HCT116 (cell line): ENCODE data around the gene RPL18. TPM values are rescaled to one million over a fixed set of nuclear protein-coding genes. Genes with fewer than 3 reads are reported as not detected.

Experiments used
- ATAC-seq: fragments of 200-7000 bp; cut with Tn5 transposase; 2 replicates; pipeline ENCODE4 v1.9.1; 2020; ENCODE audit warnings: mild to moderate bottlenecking, moderate library complexity
- BruUV-seq: library from RNA; stranded (reverse); fragments of 400-500 nt; replicated peaks from 2 replicates; lab custom pipeline; 2021; lab: Mats Ljungman, UMichigan
- CTCF ChIA-PET: fragments of 300-600 bp; sonication (Branson Sonifier 250); formaldehyde crosslinking; loops from one replicate; lab custom pipeline; 2021; ENCODE audit warnings: antibody characterized with exemption; lab: Charles Lee
- POLR2A ChIA-PET: fragments of 300-600, 350-600 bp; sonication (Branson Sonifier 250); formaldehyde crosslinking; loops from one replicate; lab custom pipeline; 2021; ENCODE audit warnings: antibody characterized with exemption; lab: Charles Lee
- RAD21 ChIA-PET, 2 experiments: fragments of 300-600 bp; sonication (Branson Sonifier 250); formaldehyde crosslinking; loops; one replicate each; lab custom pipeline; 2023; ENCODE audit warnings: low total read pairs in 2 of 2; ENCODE audit not compliant: uncharacterized antibody in 2 of 2, unreplicated experiment in 2 of 2, low non-redundant PET in 1 of 2; lab: Charles Lee
- DNase-seq: peaks from one replicate; pipeline ENCODE4 v3.0.0-alpha.2; 2010; ENCODE audit warnings: low read depth, low spot score
- H2AFZ ChIP-seq: fragments of 200-600 bp; shearing (Covaris generic), sonication (generic); 2 replicates; pipeline ENCODE4 v1.6.1; 2017; ENCODE audit warnings: low read depth, mixed run types, mixed read lengths, antibody characterized with exemption, low read length; ENCODE audit not compliant: poor library complexity, severe bottlenecking
- H3K27ac ChIP-seq: 2 replicates; pipeline ENCODE4 v1.5.1; 2012; ENCODE audit warnings: low read depth, low read length
- H3K27me3 ChIP-seq: fragments of 200-600 bp; sonication (generic); 2 replicates; pipeline ENCODE4 v1.6.1; 2016; ENCODE audit warnings: mixed run types, low read length, mixed read lengths; ENCODE audit not compliant: insufficient read depth
- H3K36me3 ChIP-seq, 2 experiments: fragments of 200-500 bp in 1 of 2; fragments of 200-600 bp in 1 of 2; sonication (Bioruptor generic) in 1 of 2; sonication (generic) in 1 of 2; 2 replicates each; pipeline versions ENCODE4 v1.5.1 to v1.6.1; 2014 to 2016; ENCODE audit warnings: low read length in 2 of 2, inconsistent platforms in 1 of 2, mixed read lengths in 1 of 2, mixed run types in 1 of 2; ENCODE audit not compliant: insufficient read depth in 2 of 2, control insufficient read depth in 1 of 2
- H3K4me1 ChIP-seq, 2 experiments: fragments of 200-600 bp in 1 of 2; sonication (generic) in 1 of 2; 2 replicates each; pipeline versions ENCODE4 v1.5.1 to v1.6.1; 2012 to 2017; ENCODE audit warnings: low read length in 2 of 2, inconsistent platforms in 1 of 2, mild to moderate bottlenecking in 1 of 2, mixed read lengths in 1 of 2, mixed run types in 1 of 2, moderate library complexity in 1 of 2; ENCODE audit not compliant: insufficient read depth in 2 of 2, control insufficient read depth in 1 of 2
- H3K4me2 ChIP-seq: fragments of 200-600 bp; sonication (generic); 2 replicates; pipeline ENCODE4 v1.6.1; 2017; ENCODE audit warnings: mixed run types, low read length, mixed read lengths
- H3K4me3 ChIP-seq, 2 experiments: fragments of 200-600 bp in 1 of 2; sonication (generic) in 1 of 2; replicated peaks in 1 of 2; 2 replicates each; pipeline ENCODE4 v1.5.1; 2011 to 2016; ENCODE audit warnings: low read length in 2 of 2, control low read depth in 1 of 2, low read depth in 1 of 2, mild to moderate bottlenecking in 1 of 2, mixed read lengths in 1 of 2, mixed run types in 1 of 2
- H3K79me2 ChIP-seq: fragments of 200-600 bp; sonication (generic); 2 replicates; pipeline ENCODE4 v1.6.1; 2017; ENCODE audit warnings: mild to moderate bottlenecking, mixed run types, low read length, moderate library complexity, mixed read lengths; ENCODE audit not compliant: insufficient read depth
- H3K9ac ChIP-seq: fragments of 200-600 bp; sonication (generic); 2 replicates; pipeline ENCODE4 v1.6.1; 2016; ENCODE audit warnings: low read length, mixed read lengths
- H3K9me2 ChIP-seq: fragments of 200-600 bp; sonication (generic), shearing (Covaris generic); 2 replicates; pipeline ENCODE4 v1.6.1; 2017; ENCODE audit warnings: mixed run types, mild to moderate bottlenecking, moderate library complexity; ENCODE audit not compliant: insufficient read depth
- H3K9me3 ChIP-seq, 2 experiments: fragments of 200-500 bp in 1 of 2; fragments of 200-600 bp in 1 of 2; sonication (Bioruptor generic) in 1 of 2; sonication (generic) in 1 of 2; 2 replicates each; pipeline ENCODE4 v1.6.1; 2014 to 2017; ENCODE audit warnings: low read length in 2 of 2, mixed read lengths in 2 of 2, inconsistent platforms in 1 of 2, low read depth in 1 of 2, mild to moderate bottlenecking in 1 of 2, mixed run types in 1 of 2, moderate library complexity in 1 of 2; ENCODE audit not compliant: control insufficient read depth in 1 of 2, insufficient read depth in 1 of 2
- H4K20me1 ChIP-seq: fragments of 200-600 bp; sonication (generic), shearing (Covaris generic); 2 replicates; pipeline ENCODE4 v1.6.1; 2017; ENCODE audit warnings: mixed run types, mild to moderate bottlenecking, moderate library complexity; ENCODE audit not compliant: insufficient read depth
- CBX3 ChIP-seq: IDR thresholded peaks from 2 replicates; pipeline ENCODE4 v1.6.1; 2012; ENCODE audit warnings: low read depth
- CEBPB ChIP-seq: IDR thresholded peaks from 2 replicates; pipeline ENCODE4 v1.6.1; 2012; ENCODE audit warnings: low read depth
- EGR1 ChIP-seq: IDR thresholded peaks from 2 replicates; pipeline ENCODE4 v1.6.1; 2012; ENCODE audit warnings: low read depth
- ELF1 ChIP-seq: IDR thresholded peaks from 2 replicates; pipeline ENCODE4 v1.6.1; 2012; ENCODE audit warnings: low read depth, borderline replicate concordance
- EZH2 ChIP-seq: fragments of 200-600 bp; sonication (generic); IDR thresholded peaks from 2 replicates; pipeline ENCODE4 v1.6.1; 2017; ENCODE audit warnings: antibody characterized with exemption, mixed run types
- EZH2phosphoT487 ChIP-seq: fragments of 200-600 bp; IDR thresholded peaks from 2 replicates; pipeline ENCODE4 v1.6.1; 2018; ENCODE audit warnings: antibody characterized with exemption, borderline replicate concordance
- FOSL1 ChIP-seq: IDR thresholded peaks from 2 replicates; pipeline ENCODE4 v1.6.1; 2012; ENCODE audit warnings: low read depth
- JUND ChIP-seq: IDR thresholded peaks from 2 replicates; pipeline ENCODE4 v1.6.1; 2012
- POLR2A ChIP-seq: IDR thresholded peaks from 2 replicates; pipeline ENCODE4 v1.7.0; 2011; ENCODE audit warnings: borderline replicate concordance; ENCODE audit not compliant: insufficient read depth, insufficient read length; ENCODE audit errors: extremely low read depth
- POLR2AphosphoS5 ChIP-seq: IDR thresholded peaks from 2 replicates; pipeline ENCODE4 v1.6.1; 2011; ENCODE audit warnings: mild to moderate bottlenecking, low read depth, low read length, moderate library complexity
- SP1 ChIP-seq: IDR thresholded peaks from 2 replicates; pipeline ENCODE4 v1.6.1; 2012; ENCODE audit warnings: low read depth
- SRF ChIP-seq: IDR thresholded peaks from 2 replicates; pipeline ENCODE4 v1.6.1; 2012; ENCODE audit warnings: low read depth
- TCF7L2 ChIP-seq: IDR thresholded peaks from 2 replicates; pipeline ENCODE4 v1.7.0; 2011; ENCODE audit warnings: borderline replicate concordance, inconsistent platforms; ENCODE audit not compliant: insufficient read depth, insufficient read length; ENCODE audit errors: extremely low read depth
- ZBTB33 ChIP-seq: IDR thresholded peaks from 2 replicates; pipeline ENCODE4 v1.6.1; 2011; ENCODE audit warnings: mild to moderate bottlenecking, low read length, moderate library complexity; ENCODE audit not compliant: insufficient replicate concordance; ENCODE audit errors: extremely low read depth
- ZFX ChIP-seq: fragments of 450-650 bp; IDR thresholded peaks from 2 replicates; pipeline ENCODE4 v1.6.1; 2017
- intact Hi-C: fragments of 100-400 bp; cut with micrococcal nuclease; formaldehyde crosslinking; loops from 2 replicates; pipeline ENCODE4 v1.10.0; 2022
- total RNA-seq: library from RNA; stranded (reverse); gene quantifications from one replicate; pipeline ENCODE4 v1.2.1, GENCODE V29; 2021; ENCODE audit not compliant: unreplicated experiment
- TF ChIP-seq, protein P1 (sequence below): IDR thresholded peaks from 2 replicates; pipeline ENCODE4 v1.6.1; 2012
- TF ChIP-seq, protein P2 (sequence below): IDR thresholded peaks from 2 replicates; pipeline ENCODE4 v1.6.1; 2012

RPL18 gene
- total RNA-seq, 1 experiment from 2014 or later = 2,006 TPM

DNA sequence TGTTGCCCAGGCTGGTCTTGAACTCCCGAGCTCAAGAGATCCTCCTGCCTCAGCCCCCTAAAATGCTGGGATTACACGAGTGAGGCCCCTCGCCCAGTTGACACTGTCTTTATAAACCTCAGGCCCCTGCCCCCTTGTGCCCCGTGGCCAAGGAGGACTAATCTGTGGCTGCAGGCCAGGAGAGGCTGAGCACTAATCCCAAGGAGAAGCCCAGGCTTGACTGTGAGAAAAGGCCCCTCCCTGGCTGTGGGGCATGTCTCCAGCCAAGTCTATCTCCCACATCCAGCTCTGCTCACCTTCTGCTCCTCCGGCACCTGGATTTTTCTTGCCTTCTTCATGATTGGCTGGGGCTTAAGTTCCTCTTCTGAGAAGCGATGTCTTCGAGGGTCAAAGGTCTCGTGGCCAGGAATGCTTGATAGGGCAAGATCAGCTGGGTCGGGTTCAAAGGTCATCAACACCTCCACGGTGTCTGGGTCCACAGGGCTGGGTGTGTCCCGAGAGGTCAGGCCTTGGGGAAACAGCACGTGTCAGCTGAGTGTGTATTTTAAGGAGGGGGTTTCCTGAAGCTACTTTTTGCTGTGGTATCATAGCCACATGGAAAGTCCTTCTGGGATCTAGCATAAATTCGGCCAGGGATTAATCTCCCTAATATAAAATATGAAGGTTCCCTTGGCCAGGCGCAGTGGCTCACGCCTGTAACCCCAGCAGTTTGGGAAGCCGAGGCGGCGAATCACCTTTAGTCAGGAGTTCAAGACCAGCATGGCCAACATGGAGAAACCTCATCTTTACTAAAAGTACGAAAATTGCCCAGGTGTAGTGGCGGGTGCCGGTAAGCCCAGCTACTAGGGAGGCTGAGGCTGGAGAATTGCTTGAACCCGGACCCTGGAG lies 14.4 kb upstream of the RPL18 start:
- no peak overlapping the region for H2AFZ ChIP-seq
- DNase-seq (no peak), ATAC-seq (no peak)
- peaks cover 38 to 79% of the 10 kb centered on the region in 2 experiments for H3K4me1 ChIP-seq
- RAD21 ChIA-PET = interaction anchor here in 1 of 2 experiments (1.0 kb wide), 1 partner anchor 14 kb away, joined by 3 read pairs; the partner anchor contains the start of genes RPL18 and SPHK2
- peak overlapping the region; percentile 43 to 83 for H3K4me3 ChIP-seq
- intact Hi-C loops = no loop called here
- CTCF ChIA-PET = no interaction called here
- no peaks in the 10 kb centered on the region for H4K20me1 ChIP-seq
- TF ChIP-seq FOSL1 (no peak), EZH2phosphoT487 (no peak), SRF (no peak), CBX3 (no peak), ZBTB33 (no peak), JUND (no peak), ELF1 (no peak), CEBPB (no peak), EZH2 (no peak), EGR1 (no peak), POLR2A (no peak), POLR2AphosphoS5 (no peak; the same call in 1 of the 2 replicates), ZFX (no peak), TCF7L2 (no peak), SP1 (no peak)
- TF ChIP-seq, protein P1, sequence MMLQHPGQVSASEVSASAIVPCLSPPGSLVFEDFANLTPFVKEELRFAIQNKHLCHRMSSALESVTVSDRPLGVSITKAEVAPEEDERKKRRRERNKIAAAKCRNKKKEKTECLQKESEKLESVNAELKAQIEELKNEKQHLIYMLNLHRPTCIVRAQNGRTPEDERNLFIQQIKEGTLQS = no peak
- TF ChIP-seq, protein P2, sequence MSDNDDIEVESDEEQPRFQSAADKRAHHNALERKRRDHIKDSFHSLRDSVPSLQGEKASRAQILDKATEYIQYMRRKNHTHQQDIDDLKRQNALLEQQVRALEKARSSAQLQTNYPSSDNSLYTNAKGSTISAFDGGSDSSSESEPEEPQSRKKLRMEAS = no peak
- no peaks in the 10 kb centered on the region for H3K27me3 ChIP-seq
- H3K9me2 ChIP-seq = no peaks in the 10 kb centered on the region
- H3K9ac ChIP-seq = peak overlapping the region; percentile 96
- H3K79me2 ChIP-seq = peaks cover 18% of the 10 kb centered on the region
- no peaks in the 10 kb centered on the region for H3K9me3 ChIP-seq
- POLR2A ChIA-PET = interaction anchor here (0.6 to 2.6 kb wide), 6 partner anchors 9 to 156 kb away, joined by 3 to 16 read pairs (median 7); partner anchors contain the start of genes CA11, RPL18 and SPHK2
- peak overlapping the region; percentile 95 for H3K27ac ChIP-seq
- BruUV-seq = no TSS peak
- peaks cover 2 to 13% of the 10 kb centered on the region in 2 experiments; a peak in 1 of 4 replicates for H3K36me3 ChIP-seq
- peak overlapping the region; percentile 93 for H3K4me2 ChIP-seq
